ENCODE measurements around the gene PPHLN1. TPM values are rescaled to one million over a fixed set of nuclear protein-coding genes. Genes with fewer than 3 reads are reported as not detected.

The PPHLN1 gene
- total and polyA plus RNA-seq, 7 donors: 25.7 to 52.9 (median 28.9) TPM

DNA sequence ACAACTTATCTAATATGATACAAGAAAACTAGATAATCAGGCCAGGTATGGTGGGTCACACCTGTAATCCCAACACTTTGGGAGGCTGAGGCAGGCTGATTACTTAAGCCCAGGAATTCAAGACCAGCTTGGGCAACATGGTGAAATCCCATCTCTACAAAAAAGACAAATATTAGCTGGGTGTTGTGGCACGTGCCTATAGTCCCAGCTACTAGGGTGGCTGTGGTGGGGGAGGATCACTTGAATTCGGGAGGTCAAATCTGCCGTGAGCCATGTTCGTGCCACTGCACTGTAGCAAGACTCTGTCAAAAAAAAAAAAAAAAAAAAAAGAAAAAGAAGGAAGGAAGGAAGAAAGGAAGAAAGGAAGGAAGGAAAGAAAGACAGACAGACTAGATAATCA lies 27.1 kb upstream of the PPHLN1 start:
- H3K9me3 ChIP-seq: no peaks in the 10 kb centered on the region
- no peaks in the 10 kb centered on the region for H3K4me1 ChIP-seq
- TF ChIP-seq, protein P1, sequence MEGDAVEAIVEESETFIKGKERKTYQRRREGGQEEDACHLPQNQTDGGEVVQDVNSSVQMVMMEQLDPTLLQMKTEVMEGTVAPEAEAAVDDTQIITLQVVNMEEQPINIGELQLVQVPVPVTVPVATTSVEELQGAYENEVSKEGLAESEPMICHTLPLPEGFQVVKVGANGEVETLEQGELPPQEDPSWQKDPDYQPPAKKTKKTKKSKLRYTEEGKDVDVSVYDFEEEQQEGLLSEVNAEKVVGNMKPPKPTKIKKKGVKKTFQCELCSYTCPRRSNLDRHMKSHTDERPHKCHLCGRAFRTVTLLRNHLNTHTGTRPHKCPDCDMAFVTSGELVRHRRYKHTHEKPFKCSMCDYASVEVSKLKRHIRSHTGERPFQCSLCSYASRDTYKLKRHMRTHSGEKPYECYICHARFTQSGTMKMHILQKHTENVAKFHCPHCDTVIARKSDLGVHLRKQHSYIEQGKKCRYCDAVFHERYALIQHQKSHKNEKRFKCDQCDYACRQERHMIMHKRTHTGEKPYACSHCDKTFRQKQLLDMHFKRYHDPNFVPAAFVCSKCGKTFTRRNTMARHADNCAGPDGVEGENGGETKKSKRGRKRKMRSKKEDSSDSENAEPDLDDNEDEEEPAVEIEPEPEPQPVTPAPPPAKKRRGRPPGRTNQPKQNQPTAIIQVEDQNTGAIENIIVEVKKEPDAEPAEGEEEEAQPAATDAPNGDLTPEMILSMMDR (IDR thresholded peaks at IDR 0.05): no peak
- DNase-seq (no peak), ATAC-seq (no peak)
- intact Hi-C loops (cut with DNase I): no loop called here
- no peaks in the 10 kb centered on the region for H3K36me3 ChIP-seq (ENCODE audit: insufficient read depth in 1 of 2, low read depth in 1 of 2)
- H3K4me3 ChIP-seq: no peak overlapping the region
- WGBS, 3 donors: 82 to 86% (median 85%) methylated on average over 4 of the region's 4 CpGs
- no peaks in the 10 kb centered on the region for H3K27me3 ChIP-seq (ENCODE audit: insufficient read depth in 3 of 3, low read length in 2 of 3)
- no peak overlapping the region for H3K27ac ChIP-seq

DNA sequence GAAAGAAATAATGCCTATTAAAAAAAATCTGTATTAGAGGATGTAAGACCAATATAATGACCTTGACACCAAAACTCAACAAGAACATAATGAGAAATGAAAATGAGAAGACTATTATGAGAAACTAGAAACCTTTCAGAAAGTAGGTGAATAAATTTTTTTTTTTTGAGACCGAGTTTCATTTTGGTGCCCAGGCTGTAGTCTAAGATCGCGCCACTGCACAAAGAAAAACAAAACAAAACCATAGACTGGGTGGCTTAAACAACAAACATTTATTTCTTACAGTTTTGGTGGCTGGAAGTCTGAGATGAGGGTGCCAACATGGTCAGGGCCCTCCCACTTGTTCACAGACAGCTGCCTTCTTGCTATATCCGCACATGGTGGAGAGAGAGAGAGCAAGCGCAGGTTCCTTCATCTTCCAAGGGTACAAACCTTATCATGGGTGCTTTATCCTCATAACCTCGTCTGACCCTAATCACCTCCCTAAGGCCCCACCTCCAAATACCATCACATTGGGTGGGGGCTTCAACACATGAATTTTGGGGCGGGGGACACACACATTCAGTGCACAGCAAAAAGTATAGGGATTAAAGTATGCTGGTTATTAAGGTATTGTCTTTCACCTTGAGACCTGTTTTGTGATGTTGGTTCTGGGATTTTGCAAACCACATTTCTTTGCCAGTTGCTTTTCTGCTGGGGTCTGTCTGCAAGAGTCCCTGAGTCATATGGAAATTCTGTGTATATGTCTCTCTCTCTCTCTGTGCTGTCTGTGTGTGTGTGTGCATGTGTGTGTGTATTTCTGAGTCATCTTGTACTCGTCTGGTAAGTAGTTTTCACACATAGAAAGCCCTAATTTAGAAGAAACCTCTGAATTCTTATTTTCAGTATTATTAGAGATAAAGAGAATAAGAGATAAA lies 26.3 kb upstream of the PPHLN1 start:
- DNase-seq: no peak
- Histone ChIP-seq H3K4me1 (no peaks in the 10 kb centered on the region), H3K27me3 (ENCODE audit: insufficient read depth in 3 of 3, low read length in 2 of 3) (no peaks in the 10 kb centered on the region), H3K27ac (no peak overlapping the region), H3K36me3 (ENCODE audit: insufficient read depth in 1 of 2, low read depth in 1 of 2) (no peaks in the 10 kb centered on the region), H3K9me3 (no peaks in the 10 kb centered on the region), H3K4me3 (no peak overlapping the region)
- intact Hi-C loops (cut with DNase I): no loop called here
- TF ChIP-seq, protein P1 (IDR thresholded peaks at IDR 0.05): no peak
- no peak for ATAC-seq
- WGBS, 3 donors: 80 to 82% (median 81%) methylated on average over 8 of the region's 8 CpGs

DNA sequence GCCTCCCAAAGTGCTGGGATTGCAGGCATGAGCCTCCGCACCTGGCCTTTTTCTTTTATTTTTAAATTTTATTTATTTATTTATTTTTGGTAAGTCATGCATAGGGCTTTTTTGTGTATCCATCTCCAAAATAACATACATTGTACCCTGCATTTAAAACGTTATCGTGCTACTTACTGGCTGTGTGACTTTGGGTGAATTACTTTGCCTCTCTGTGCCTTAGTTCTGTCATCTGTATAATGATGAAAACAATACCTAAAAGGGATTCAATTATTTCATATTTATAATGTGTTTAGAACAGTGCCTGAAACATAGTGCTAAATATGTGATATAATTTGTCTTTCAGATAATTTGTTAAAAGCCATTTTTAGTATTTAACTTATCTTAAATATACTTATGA lies 19.7 kb upstream of the PPHLN1 start:
- WGBS, 3 donors: 97 to 98% (median 98%) methylated on average over 3 of the region's 3 CpGs
- H3K4me1 ChIP-seq: no peaks in the 10 kb centered on the region
- DNase-seq: no peak
- no peak for ATAC-seq
- no peak overlapping the region for H3K27ac ChIP-seq
- TF ChIP-seq, protein P1 (IDR thresholded peaks at IDR 0.05): no peak
- no peaks in the 10 kb centered on the region for H3K9me3 ChIP-seq
- H3K36me3 ChIP-seq (ENCODE audit: insufficient read depth in 1 of 2, low read depth in 1 of 2): peaks cover 0 to 2% of the 10 kb centered on the region in 2 donors
- no peak overlapping the region for H3K4me3 ChIP-seq
- no peaks in the 10 kb centered on the region for H3K27me3 ChIP-seq (ENCODE audit: insufficient read depth in 3 of 3, low read length in 2 of 3)
- intact Hi-C loops (cut with DNase I): no loop called here

DNA sequence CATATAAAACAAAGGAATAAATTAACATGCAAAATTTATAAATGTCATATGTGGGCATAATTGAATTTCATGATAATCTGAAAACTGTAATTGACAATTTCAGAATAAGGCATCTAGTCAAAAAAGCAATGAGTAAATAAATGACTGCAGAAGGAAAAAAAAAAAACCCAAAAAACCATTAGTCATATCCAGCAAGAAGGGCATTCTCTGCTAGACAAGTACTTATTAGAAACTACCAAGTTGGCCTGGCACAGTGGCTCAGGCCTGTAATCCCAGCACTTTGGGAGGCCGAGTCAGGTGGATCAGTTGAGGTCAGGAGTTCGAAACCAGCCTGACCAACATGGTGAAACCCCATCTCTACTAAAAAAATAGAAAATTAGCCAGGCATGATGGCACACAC lies 17.6 kb upstream of the PPHLN1 start:
- TF ChIP-seq, protein P1 (IDR thresholded peaks at IDR 0.05): no peak
- DNase-seq: no peak

More for the DNA sequence above, 17.6 kb upstream of the PPHLN1 start:
- 92 to 98% (median 97%) methylated on average over 2 of the region's 2 CpGs for WGBS, 3 donors
- H3K4me3 ChIP-seq: no peak overlapping the region
- H3K9me3 ChIP-seq: no peaks in the 10 kb centered on the region
- no peak for ATAC-seq
- H3K4me1 ChIP-seq: no peaks in the 10 kb centered on the region
- no peaks in the 10 kb centered on the region for H3K27me3 ChIP-seq (ENCODE audit: insufficient read depth in 3 of 3, low read length in 2 of 3)
- peaks cover 0 to 23% of the 10 kb centered on the region in 2 donors for H3K36me3 ChIP-seq (ENCODE audit: insufficient read depth in 1 of 2, low read depth in 1 of 2)
- H3K27ac ChIP-seq: no peak overlapping the region
- intact Hi-C loops (cut with DNase I): no loop called here
